ENCODE results near the gene KRTAP9-7. TPM values are rescaled to one million over a fixed set of nuclear protein-coding genes. Genes with fewer than 3 reads are reported as not detected.

KRTAP9-7 gene
- total and polyA plus RNA-seq, 12 donors = not detected

- WGBS, 2 donors = 95 to 98% methylated on average over 1 of the region's 1 CpG
These were observed 19.2 kb upstream of the KRTAP9-7 start for GRCh38 chr17:41256291-41256685.

GRCh38 chr17:41258406-41258805, 17.1 kb upstream of the KRTAP9-7 start:
- no peaks in the 10 kb centered on the region for H3K4me1 ChIP-seq
- peaks cover 0 to 49% (median 32%) of the 10 kb centered on the region in 7 donors for H3K27me3 ChIP-seq
- TF ChIP-seq, protein P1, sequence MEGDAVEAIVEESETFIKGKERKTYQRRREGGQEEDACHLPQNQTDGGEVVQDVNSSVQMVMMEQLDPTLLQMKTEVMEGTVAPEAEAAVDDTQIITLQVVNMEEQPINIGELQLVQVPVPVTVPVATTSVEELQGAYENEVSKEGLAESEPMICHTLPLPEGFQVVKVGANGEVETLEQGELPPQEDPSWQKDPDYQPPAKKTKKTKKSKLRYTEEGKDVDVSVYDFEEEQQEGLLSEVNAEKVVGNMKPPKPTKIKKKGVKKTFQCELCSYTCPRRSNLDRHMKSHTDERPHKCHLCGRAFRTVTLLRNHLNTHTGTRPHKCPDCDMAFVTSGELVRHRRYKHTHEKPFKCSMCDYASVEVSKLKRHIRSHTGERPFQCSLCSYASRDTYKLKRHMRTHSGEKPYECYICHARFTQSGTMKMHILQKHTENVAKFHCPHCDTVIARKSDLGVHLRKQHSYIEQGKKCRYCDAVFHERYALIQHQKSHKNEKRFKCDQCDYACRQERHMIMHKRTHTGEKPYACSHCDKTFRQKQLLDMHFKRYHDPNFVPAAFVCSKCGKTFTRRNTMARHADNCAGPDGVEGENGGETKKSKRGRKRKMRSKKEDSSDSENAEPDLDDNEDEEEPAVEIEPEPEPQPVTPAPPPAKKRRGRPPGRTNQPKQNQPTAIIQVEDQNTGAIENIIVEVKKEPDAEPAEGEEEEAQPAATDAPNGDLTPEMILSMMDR (IDR thresholded peaks at IDR 0.05) = no peak
- no peak for DNase-seq
- intact Hi-C loops (cut with DNase I) = no loop called here
- no peaks in the 10 kb centered on the region for H3K36me3 ChIP-seq
- no peaks in the 10 kb centered on the region for H3K9me3 ChIP-seq
- H3K4me3 ChIP-seq = no peak overlapping the region
- H3K27ac ChIP-seq = no peak overlapping the region
- ATAC-seq = no peak

More at GRCh38 chr17:41256291-41256685, 19.2 kb upstream of the KRTAP9-7 start:
- no peak for ATAC-seq
- TF ChIP-seq, protein P1 (IDR thresholded peaks at IDR 0.05) = no peak
- H3K36me3 ChIP-seq = no peaks in the 10 kb centered on the region
- DNase-seq = no peak
- intact Hi-C loops (cut with DNase I) = no loop called here
- H3K27ac ChIP-seq = no peak overlapping the region
- peaks cover 0 to 58% (median 40%) of the 10 kb centered on the region in 7 donors for H3K27me3 ChIP-seq
- no peak overlapping the region for H3K4me3 ChIP-seq
- H3K4me1 ChIP-seq = no peaks in the 10 kb centered on the region
- H3K9me3 ChIP-seq = no peaks in the 10 kb centered on the region

DNA sequence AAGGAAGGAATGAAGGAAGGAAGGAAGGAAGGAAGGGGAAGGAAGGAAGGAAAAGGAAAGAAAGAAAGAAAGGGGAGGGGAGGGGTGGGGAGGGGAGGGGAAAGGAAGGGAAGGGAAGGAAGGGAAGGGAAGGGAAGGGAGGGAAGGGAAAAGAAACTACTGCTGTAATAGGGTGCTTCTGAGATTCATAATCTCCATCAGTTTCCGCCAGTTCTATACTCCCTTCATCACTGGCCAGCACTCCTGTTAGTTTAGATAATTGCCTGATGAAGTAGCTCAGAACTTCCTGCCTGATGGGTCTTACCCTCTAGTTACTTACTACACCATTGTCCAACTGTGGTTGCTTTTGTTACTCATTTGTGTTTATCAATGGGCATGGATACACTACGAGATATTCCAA, 12.3 kb upstream of the KRTAP9-7 start:
- H3K4me3 ChIP-seq = no peak overlapping the region

DNA sequence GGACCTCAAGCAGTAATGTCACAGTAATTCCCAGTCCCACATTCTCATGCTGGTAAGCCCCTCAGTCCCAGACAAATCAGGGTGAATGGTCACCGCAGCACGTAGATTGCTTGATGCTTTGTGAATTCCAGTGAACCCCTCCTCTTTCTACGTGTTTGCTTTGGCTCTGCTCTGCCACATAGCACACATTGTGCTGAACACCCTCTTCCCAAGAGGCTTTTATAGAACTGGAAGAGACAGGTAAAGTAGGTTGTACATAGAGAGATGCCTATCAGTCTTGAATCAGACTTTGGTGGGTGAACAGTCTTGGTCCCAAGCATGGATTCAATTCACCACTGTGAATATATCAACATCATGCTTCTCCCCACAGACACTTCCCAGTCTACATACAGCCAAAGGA, 10.9 kb upstream of the KRTAP9-7 start:
- 78 to 85% methylated on average over 3 of the region's 3 CpGs for WGBS, 2 donors
- Histone ChIP-seq H3K4me1 (no peaks in the 10 kb centered on the region), H3K4me3 (no peak overlapping the region), H3K36me3 (no peaks in the 10 kb centered on the region), H3K27ac (no peak overlapping the region), H3K27me3 (peaks cover 0 to 29% (median 12%) of the 10 kb centered on the region in 7 donors), H3K9me3 (no peaks in the 10 kb centered on the region)
- ATAC-seq (no peak), DNase-seq (no peak)
- intact Hi-C loops (cut with DNase I) = no loop called here
- TF ChIP-seq, protein P1 (IDR thresholded peaks at IDR 0.05) = no peak

More for the DNA sequence above, 12.3 kb upstream of the KRTAP9-7 start:
- Histone ChIP-seq H3K4me1 (no peaks in the 10 kb centered on the region), H3K27me3 (peaks cover 0 to 41% (median 18%) of the 10 kb centered on the region in 7 donors), H3K36me3 (no peaks in the 10 kb centered on the region), H3K9me3 (no peaks in the 10 kb centered on the region), H3K27ac (no peak overlapping the region)
- intact Hi-C loops (cut with DNase I) = no loop called here
- 79 to 84% methylated on average over 2 of the region's 2 CpGs for WGBS, 2 donors
- TF ChIP-seq, protein P1 (IDR thresholded peaks at IDR 0.05) = no peak
- DNase-seq (no peak), ATAC-seq (no peak)
